ENCODE results near the gene RAP1GAP. TPM values are rescaled to one million over a fixed set of nuclear protein-coding genes. Genes with fewer than 3 reads are reported as not detected.
A peak's percentile ranks its signal among the peaks of the same experiment; 100 is the strongest.

RAP1GAP gene
- total RNA-seq, 2 donors from 2014 or later, result 46.5 to 104 TPM

DNA sequence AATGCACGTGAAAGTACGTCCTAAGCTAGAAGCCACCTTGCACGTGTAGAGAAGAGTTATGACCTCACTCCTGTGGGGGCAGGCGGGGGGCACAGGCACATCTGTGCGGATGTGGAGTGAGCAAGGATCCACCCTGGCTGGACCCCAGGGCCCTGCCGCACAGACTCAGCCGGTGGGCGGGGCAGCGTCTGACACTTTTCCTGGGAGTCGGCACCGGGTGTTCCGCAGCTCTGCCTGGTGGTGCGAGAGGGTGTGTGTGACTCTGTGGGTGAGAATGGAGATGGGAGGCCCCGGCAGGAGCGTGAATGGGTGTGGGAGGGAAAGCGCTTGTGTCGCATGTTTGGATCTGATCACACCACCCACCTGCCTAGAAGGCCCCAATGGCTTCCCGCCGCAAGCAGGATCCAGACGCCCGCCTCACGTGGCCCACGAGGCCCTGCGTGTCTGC lies 29.5 kb downstream of the RAP1GAP start:
- Histone ChIP-seq H3K4me1 (peaks cover 75% of the 10 kb centered on the region), H3K9me3 (no peaks in the 10 kb centered on the region), H3K27ac (peak overlapping the region; percentile 94 to 99 (median 96)), H3K27me3 (no peaks in the 10 kb centered on the region), H3K36me3 (replicated peaks in 1 of 2; ENCODE audit: insufficient read depth in 1 of 2, low read depth in 2 of 2) (no peaks in the 10 kb centered on the region), H3K4me3 (no peak overlapping the region)
- TF ChIP-seq, protein P1, sequence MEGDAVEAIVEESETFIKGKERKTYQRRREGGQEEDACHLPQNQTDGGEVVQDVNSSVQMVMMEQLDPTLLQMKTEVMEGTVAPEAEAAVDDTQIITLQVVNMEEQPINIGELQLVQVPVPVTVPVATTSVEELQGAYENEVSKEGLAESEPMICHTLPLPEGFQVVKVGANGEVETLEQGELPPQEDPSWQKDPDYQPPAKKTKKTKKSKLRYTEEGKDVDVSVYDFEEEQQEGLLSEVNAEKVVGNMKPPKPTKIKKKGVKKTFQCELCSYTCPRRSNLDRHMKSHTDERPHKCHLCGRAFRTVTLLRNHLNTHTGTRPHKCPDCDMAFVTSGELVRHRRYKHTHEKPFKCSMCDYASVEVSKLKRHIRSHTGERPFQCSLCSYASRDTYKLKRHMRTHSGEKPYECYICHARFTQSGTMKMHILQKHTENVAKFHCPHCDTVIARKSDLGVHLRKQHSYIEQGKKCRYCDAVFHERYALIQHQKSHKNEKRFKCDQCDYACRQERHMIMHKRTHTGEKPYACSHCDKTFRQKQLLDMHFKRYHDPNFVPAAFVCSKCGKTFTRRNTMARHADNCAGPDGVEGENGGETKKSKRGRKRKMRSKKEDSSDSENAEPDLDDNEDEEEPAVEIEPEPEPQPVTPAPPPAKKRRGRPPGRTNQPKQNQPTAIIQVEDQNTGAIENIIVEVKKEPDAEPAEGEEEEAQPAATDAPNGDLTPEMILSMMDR (IDR thresholded peaks at IDR 0.05), result peak in 1 of 7 experiments; percentile 10
- no peak for TF ChIP-seq POLR2A (IDR thresholded peaks at IDR 0.05)
- ATAC-seq, result no peak
- WGBS, 2 donors, result 43 to 67% methylated on average over 21 to 24 of the region's 24 CpGs
- intact Hi-C loops (cut with DNase I), result no loop called here
- DNase-seq, result peak in 3 of 4 donors; percentile 53 to 75 (median 73)

DNA sequence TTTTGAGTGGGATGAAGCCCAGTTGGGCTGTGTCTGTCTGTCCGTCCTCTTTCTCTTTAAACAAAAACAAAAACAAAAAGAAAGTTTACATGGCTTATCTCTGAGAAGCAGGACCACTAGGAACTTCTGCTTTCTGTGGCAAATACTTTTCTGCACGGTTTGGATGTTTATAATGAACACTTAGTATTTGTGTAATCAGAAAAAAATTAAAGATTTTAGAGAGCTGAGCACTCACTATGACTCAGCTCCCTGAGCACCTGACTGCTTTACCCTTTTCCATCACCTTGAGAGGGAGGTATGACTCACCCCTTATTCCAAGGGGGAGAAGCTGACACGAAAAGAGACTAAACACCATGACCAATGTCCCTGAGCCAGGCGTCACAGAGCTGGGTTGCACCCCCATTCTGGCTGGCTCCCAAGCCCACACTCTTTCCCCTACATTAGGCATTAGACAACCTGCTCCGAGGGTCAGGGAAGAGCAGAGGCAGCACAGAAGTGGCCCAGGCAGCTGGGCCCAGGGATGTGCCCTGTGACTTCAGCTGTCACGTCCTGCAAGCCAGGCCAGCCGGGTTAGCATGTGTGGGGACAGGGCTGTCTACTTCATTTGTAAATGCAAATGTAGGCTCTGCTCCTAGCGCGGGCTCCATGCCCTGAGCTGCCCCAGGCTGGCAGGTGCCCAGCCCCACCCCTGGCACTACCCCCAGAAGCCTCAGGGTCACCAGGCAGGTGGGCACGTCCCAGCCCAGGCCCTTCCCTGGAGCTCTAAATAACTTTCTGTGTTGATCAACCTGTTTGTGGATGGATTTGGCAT lies 30.4 kb downstream of the RAP1GAP start:
- ATAC-seq (peak; percentile 79), DNase-seq (peak; percentile 87 to 93 (median 92))
- peaks cover 84% of the 10 kb centered on the region for H3K4me1 ChIP-seq
- WGBS, 2 donors, result 5 to 6% methylated on average over 5 to 10 of the region's 10 CpGs
- H3K4me3 ChIP-seq, result no peak overlapping the region
- no peaks in the 10 kb centered on the region for H3K27me3 ChIP-seq
- intact Hi-C loops (cut with DNase I), result no loop called here
- no peaks in the 10 kb centered on the region for H3K9me3 ChIP-seq
- H3K27ac ChIP-seq, result peak overlapping the region; percentile 94 to 99 (median 96)
- TF ChIP-seq, protein P1 (IDR thresholded peaks at IDR 0.05), result no peak
- peak in 2 of 3 donors; percentile 45 to 48 for TF ChIP-seq POLR2A (IDR thresholded peaks at IDR 0.05)
- H3K36me3 ChIP-seq (replicated peaks in 1 of 2; ENCODE audit: insufficient read depth in 1 of 2, low read depth in 2 of 2), result no peaks in the 10 kb centered on the region

GRCh38 chr1:21637514-21637913 lies 31.6 kb downstream of the RAP1GAP start:
- WGBS, 2 donors, result 91 to 96% methylated on average over 6 of the region's 6 CpGs
- Histone ChIP-seq H3K4me3 (no peak overlapping the region), H3K27me3 (no peaks in the 10 kb centered on the region), H3K36me3 (replicated peaks in 1 of 2; ENCODE audit: insufficient read depth in 1 of 2, low read depth in 2 of 2) (no peaks in the 10 kb centered on the region), H3K4me1 (peaks cover 90% of the 10 kb centered on the region), H3K9me3 (no peaks in the 10 kb centered on the region), H3K27ac (peak overlapping the region in 3 of 4 donors; percentile 94 to 96 (median 95))
- TF ChIP-seq, protein P1 (IDR thresholded peaks at IDR 0.05), result no peak
- no peak for TF ChIP-seq POLR2A (IDR thresholded peaks at IDR 0.05)
- intact Hi-C loops (cut with DNase I), result no loop called here
- no peak for ATAC-seq
- no peak for DNase-seq

DNA sequence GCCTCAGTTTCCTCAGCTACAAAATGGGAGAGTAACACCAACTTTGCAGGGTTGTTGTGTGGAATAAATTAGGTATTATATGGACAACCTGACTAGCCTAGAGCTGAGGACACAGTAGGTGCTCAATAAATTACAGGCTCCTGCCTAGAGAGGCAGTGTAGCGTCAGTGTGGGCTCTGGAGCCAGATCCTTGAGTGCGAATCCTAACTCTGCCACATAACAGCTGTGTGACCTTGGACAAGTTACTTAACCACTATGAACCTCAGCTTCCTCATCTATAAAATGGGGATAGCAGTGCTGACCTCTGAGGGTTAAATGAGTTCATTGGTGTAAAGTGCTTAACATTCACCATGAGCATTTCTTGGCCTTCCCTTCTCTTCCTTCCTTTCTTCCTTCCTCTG lies 33.1 kb downstream of the RAP1GAP start:
- 94 to 100% methylated on average over 2 of the region's 2 CpGs for WGBS, 2 donors
- DNase-seq (no peak), ATAC-seq (no peak)
- Histone ChIP-seq H3K9me3 (no peaks in the 10 kb centered on the region), H3K27me3 (no peaks in the 10 kb centered on the region), H3K36me3 (replicated peaks in 1 of 2; ENCODE audit: insufficient read depth in 1 of 2, low read depth in 2 of 2) (no peaks in the 10 kb centered on the region), H3K27ac (peak overlapping the region; percentile 79 to 96 (median 86)), H3K4me1 (peaks cover 87% of the 10 kb centered on the region), H3K4me3 (no peak overlapping the region)
- TF ChIP-seq, protein P1 (IDR thresholded peaks at IDR 0.05), result no peak
- no peak for TF ChIP-seq POLR2A (IDR thresholded peaks at IDR 0.05)
- intact Hi-C loops (cut with DNase I), result no loop called here
